Left lobe of liver (tissue), 2 donors: ENCODE measurements around the gene HMGN4. TPM values are rescaled to one million over a fixed set of nuclear protein-coding genes. Genes with fewer than 3 reads are reported as not detected.
"Not testable (repeated sequence)": the region's sequence is repeated elsewhere in the genome, so short reads cannot be mapped to it uniquely, and the experiment has no call there.

Experiments
- ATAC-seq: fragments of 200-7000 bp; cut with Tn5 transposase; one replicate; pipeline ENCODE4 v1.9.1; 2020; ENCODE audit warnings: mild to moderate bottlenecking, moderate library complexity
- DNase-seq: peaks from one replicate; pipeline ENCODE4 v3.0.0-alpha.2; 2020; ENCODE audit warnings: low spot score
- total RNA-seq: library from RNA; stranded (reverse); gene quantifications from one replicate; pipeline ENCODE4 v1.2.1, GENCODE V29; 2021
- donor health status: DM: no; HTN: no; CAD: no; lungs with moderate emphysema.
- donor health status: DM: no; HTN: yes; CAD: no.

HMGN4 gene
- total RNA-seq, 1 donor from 2014 or later, result 4.7 TPM

GRCh38 chr6:26547363-26547762, 9.2 kb downstream of the HMGN4 start:
- DNase-seq, ATAC-seq: not testable (repeated sequence)

- peak; percentile 35 for ATAC-seq
Measured at GRCh38 chr6:26550250-26550993, 12.3 kb downstream of the HMGN4 start.

GRCh38 chr6:26552205-26552604, 14.0 kb downstream of the HMGN4 start:
- ATAC-seq (no peak), DNase-seq (no peak)

More at GRCh38 chr6:26550250-26550993, 12.3 kb downstream of the HMGN4 start:
- DNase-seq, result no peak

GRCh38 chr6:26552640-26553188, 14.5 kb downstream of the HMGN4 start:
- no peak for ATAC-seq

GRCh38 chr6:26553264-26553634, 15.1 kb downstream of the HMGN4 start:
- ATAC-seq (peak; percentile 71), DNase-seq (peak; percentile 69)

More at GRCh38 chr6:26552640-26553188, 14.5 kb downstream of the HMGN4 start:
- DNase-seq, result no peak

GRCh38 chr6:26553635-26554446, 15.7 kb downstream of the HMGN4 start:
- DNase-seq (peak; percentile 77), ATAC-seq (peak; percentile 74)

- no peak for DNase-seq
- ATAC-seq, result no peak
Measured at GRCh38 chr6:26554447-26554696, 16.2 kb downstream of the HMGN4 start.

- no peak for DNase-seq
- peak; percentile 16 for ATAC-seq
Measured at GRCh38 chr6:26554697-26555504, 16.7 kb downstream of the HMGN4 start.

- DNase-seq, result no peak
- no peak for ATAC-seq
Measured at GRCh38 chr6:26555505-26556262, 17.5 kb downstream of the HMGN4 start.

- DNase-seq (no peak), ATAC-seq (peak; percentile 28)
Measured at GRCh38 chr6:26556263-26557070, 18.3 kb downstream of the HMGN4 start.

- ATAC-seq (no peak), DNase-seq (no peak)
Measured at GRCh38 chr6:26561533-26562466, 23.6 kb downstream of the HMGN4 start.

- DNase-seq (no peak), ATAC-seq (no peak)
Measured at GRCh38 chr6:26563488-26563887, 25.3 kb downstream of the HMGN4 start.

- DNase-seq, result peak; percentile 92
- ATAC-seq, result peak; percentile 74
Measured at GRCh38 chr6:26568601-26569432, 30.7 kb downstream of the HMGN4 start.

GRCh38 chr6:26569433-26569764, 31.2 kb downstream of the HMGN4 start:
- ATAC-seq, result no peak

GRCh38 chr6:26570027-26570809, 32.1 kb downstream of the HMGN4 start:
- DNase-seq (no peak), ATAC-seq (no peak)

More at GRCh38 chr6:26569433-26569764, 31.2 kb downstream of the HMGN4 start:
- no peak for DNase-seq

GRCh38 chr6:26571592-26572296, 33.6 kb downstream of the HMGN4 start:
- ATAC-seq, result peak; percentile 78
- DNase-seq, result peak; percentile 74
